ENCODE data around the gene NTMT1. TPM values are rescaled to one million over a fixed set of nuclear protein-coding genes. Genes with fewer than 3 reads are reported as not detected.

The NTMT1 gene
- total RNA-seq, 2 donors from 2014 or later: 27.0 to 27.8 TPM

DNA sequence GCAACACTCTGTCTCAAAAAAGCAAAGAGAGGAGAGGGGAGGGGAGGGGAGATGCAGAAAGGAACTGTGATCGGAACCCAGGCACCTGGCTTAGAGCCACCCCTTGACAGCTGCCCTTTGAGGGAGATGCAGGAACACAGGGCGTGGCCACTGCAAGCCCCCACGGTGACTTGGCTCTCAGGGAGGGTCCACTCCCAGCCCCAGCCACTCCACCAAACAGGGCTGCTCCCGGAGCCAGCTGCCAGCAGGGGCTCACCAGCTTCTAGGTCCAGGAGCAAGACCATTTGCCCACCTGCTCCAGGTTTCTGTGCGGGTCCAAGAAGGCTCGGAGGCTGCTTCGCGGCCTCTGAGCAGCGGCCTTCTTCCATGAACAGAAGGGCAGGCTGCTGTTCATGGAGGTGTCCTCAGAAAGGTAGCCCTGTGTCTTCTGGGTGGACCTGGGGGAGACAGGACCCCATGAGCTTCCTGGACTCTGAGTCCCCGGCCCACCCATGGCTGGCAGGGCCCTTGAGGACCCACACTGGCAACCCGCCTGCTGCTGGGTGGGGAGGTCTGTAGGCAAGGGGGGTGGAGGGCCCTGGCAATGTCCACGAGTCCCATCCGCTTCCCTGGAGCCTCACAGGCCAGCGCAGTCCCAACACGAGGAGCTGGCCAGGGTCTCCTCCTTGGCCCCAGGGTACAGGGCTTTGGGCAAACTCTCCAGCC lies 13.0 kb upstream of the NTMT1 start:
- Mint-ChIP-seq H3K36me3 (ENCODE audit: low read depth) (no peaks in the 10 kb centered on the region), H3K4me3 (no peak overlapping the region), H3K27ac (no peak overlapping the region), H3K4me1 (peaks cover 15% of the 10 kb centered on the region), H3K27me3 (no peaks in the 10 kb centered on the region)
- no peak for ATAC-seq
- DNase-seq: no peak
- H3K9me3 ChIP-seq (ENCODE audit: control insufficient read depth, low read length, poor library complexity, severe bottlenecking): no peaks in the 10 kb centered on the region

DNA sequence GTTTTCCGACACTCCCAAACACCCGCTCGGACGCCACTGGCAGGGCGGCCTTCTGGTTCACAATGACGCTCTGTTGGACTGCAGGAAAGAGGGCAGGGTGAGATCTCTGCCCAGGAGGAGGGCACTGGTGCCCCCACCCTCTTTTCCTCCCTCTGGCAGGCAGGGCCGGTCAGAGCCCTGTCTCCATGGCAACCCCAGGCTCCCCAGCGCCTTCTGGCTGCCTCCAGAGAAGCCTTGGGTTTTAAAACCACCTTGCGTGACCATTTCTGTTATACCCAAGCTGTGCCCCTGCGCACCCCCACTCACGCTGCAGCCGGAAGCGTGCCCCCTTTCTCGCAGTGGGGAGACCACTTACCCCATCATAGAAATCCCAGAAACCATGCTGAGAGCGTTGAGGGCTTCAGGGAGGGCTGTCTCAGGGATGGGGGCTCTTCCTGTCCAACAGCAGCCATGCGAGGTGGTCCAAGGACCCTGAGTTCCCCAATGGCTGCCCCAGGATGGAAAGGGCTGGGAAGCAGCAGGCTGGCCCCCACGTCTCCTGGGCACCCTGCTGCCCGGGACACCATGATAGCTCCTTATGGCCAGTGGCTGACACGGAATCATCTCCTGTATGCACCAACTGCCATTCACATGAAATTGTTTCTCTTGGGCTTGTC lies 12.3 kb upstream of the NTMT1 start:
- DNase-seq (no peak), ATAC-seq (no peak)
- no peak overlapping the region for H3K27ac Mint-ChIP-seq
- no peak overlapping the region for H3K4me3 Mint-ChIP-seq
- H3K36me3 Mint-ChIP-seq (ENCODE audit: low read depth): peaks cover 3% of the 10 kb centered on the region
- peaks cover 14% of the 10 kb centered on the region for H3K4me1 Mint-ChIP-seq
- H3K9me3 ChIP-seq (ENCODE audit: control insufficient read depth, low read length, poor library complexity, severe bottlenecking): no peaks in the 10 kb centered on the region
- no peaks in the 10 kb centered on the region for H3K27me3 Mint-ChIP-seq

DNA sequence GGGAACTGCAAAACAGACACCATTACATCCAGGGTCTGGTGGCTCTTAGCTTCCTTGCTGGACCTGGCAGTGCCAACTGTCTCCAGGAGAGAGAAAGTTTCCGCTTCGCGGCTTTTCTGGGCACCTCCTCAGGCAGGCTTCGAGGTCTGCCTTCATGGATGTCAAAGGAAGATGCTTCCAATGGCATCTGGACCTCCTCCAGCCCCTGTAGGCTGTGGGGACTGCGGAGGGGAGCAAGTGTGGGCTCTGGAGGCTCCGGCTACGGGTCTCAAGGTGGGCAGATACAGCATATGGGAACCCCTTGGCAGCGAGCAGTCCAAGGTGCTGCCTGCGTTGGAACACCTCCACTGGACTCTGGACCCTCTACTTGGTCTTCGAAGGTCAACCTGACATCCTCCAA lies 11.0 kb upstream of the NTMT1 start:
- no peaks in the 10 kb centered on the region for H3K9me3 ChIP-seq (ENCODE audit: control insufficient read depth, low read length, poor library complexity, severe bottlenecking)
- no peak overlapping the region for H3K4me3 Mint-ChIP-seq
- ATAC-seq: no peak
- peaks cover 8% of the 10 kb centered on the region for H3K4me1 Mint-ChIP-seq
- H3K36me3 Mint-ChIP-seq (ENCODE audit: low read depth): peaks cover 6% of the 10 kb centered on the region
- peaks cover 9% of the 10 kb centered on the region for H3K27me3 Mint-ChIP-seq
- DNase-seq: no peak
- no peak overlapping the region for H3K27ac Mint-ChIP-seq

DNA sequence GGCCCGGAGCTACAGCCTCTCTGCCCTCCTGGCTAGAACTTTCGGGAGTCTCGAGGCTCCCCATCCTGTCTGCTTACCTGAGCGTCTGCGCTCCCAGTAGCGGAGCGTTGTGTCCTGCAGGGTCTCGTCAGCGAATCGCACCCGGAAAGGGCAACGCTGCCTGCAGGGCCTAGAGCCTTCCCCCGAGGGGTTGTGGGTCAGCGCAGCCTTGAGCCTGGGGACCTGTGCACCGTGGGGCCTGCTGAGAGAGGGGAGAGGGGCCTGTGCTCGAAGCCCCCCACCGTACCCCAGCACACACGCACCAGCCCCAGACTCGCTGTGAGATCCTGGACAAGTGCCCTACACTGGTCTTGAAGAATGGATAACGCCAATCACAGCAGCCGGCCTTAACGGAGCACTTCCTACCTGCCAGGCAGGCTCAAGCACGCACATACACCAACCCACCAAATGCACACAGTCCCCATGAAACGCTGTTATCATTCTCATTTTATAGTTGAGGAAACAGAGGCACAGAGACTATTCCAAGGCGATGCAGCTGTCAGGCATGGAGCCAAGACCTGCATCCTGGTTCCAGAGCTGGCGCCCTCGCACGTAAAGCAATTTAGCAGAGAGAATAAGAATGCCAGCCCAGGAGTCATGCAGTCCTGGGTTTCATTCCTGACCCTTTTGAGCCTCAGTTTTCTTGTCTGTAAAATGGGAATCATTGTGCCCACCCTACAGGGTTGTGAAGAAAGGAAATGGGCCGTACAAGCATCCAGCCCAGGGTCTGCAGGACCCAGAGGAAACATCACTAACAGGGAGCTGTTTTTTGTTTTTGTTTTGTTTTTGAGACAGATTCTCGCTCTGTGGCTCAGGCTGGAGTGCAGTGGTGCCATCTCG lies 10.3 kb upstream of the NTMT1 start:
- no peak overlapping the region for H3K27ac Mint-ChIP-seq
- DNase-seq: no peak
- H3K4me1 Mint-ChIP-seq: peaks cover 7% of the 10 kb centered on the region
- H3K4me3 Mint-ChIP-seq: no peak overlapping the region
- no peaks in the 10 kb centered on the region for H3K9me3 ChIP-seq (ENCODE audit: control insufficient read depth, low read length, poor library complexity, severe bottlenecking)
- H3K36me3 Mint-ChIP-seq (ENCODE audit: low read depth): peaks cover 6% of the 10 kb centered on the region
- peaks cover 9% of the 10 kb centered on the region for H3K27me3 Mint-ChIP-seq
- ATAC-seq: no peak

DNA sequence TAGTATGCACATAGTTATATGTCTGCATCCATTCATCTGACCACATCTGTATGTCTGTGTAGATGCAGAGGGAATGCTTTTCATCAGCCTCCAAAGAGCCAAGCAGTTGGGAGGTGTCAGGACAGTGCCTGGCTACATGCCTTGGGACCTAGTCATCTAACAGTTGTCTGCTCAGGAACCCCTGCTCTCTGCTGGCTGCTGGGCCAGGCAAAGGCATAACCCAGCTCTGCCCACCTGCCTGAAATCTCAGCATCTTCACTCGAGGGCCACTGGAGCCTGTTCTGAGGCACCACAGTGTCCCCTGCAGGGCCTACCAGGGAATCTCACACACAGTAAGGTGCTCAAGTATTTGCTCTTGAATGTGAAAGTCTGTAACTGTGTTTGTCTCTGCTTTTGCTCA lies 8.8 kb upstream of the NTMT1 start:
- no peak overlapping the region for H3K27ac Mint-ChIP-seq
- H3K4me1 Mint-ChIP-seq: peaks cover 5% of the 10 kb centered on the region
- ATAC-seq (peak; percentile 55), DNase-seq (no peak)
- peaks cover 6% of the 10 kb centered on the region for H3K36me3 Mint-ChIP-seq (ENCODE audit: low read depth)
- H3K9me3 ChIP-seq (ENCODE audit: control insufficient read depth, low read length, poor library complexity, severe bottlenecking): no peaks in the 10 kb centered on the region
- no peak overlapping the region for H3K4me3 Mint-ChIP-seq
- peaks cover 22% of the 10 kb centered on the region for H3K27me3 Mint-ChIP-seq

DNA sequence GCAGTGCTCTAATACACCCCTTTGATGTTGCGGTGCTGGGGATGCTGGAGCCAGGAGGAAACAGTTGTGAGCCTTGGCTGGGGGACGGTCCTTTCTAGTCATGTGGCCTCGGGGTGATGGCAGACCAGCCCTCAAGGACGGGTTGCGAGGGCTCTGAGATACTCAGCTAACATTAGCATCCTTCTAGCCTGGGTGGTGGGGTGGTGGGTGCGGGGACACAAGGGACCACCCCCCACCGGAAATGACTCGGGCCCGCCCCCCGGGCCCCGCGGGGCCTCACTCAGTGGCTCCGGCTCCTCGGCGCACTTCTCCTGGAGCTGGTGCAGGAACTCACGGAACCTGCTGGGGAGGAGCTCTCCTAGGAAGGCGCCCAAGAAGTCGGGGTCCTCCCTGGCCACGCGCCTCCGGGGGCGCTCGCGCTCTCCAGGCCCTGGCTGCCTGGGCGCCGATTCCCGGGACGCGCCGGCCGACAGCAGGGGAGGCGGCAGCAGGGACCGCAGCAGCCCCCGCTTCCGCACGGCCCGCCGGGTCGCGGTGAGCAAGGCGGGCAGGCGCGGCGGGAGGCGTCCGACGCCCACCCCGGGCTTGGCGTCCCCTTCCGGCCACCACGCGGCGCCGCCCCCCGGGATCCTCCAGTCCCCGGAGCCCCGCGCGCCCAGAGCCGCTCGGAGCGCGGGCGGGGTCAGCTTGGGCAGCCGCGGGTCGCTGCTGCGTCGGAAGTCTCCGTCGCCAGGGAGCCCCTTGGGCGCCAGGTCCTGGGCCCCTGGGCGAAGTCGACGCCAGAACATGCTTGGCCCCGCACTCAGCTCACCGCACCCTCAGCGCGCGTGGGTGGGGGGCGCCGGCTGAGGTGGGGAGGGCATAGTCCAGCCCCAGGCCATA lies 5.9 kb upstream of the NTMT1 start:
- ATAC-seq (peak; percentile 18), DNase-seq (no peak)
- Mint-ChIP-seq H3K27me3 (peaks cover 32% of the 10 kb centered on the region), H3K4me3 (peak overlapping the region; percentile 75), H3K27ac (no peak overlapping the region), H3K36me3 (ENCODE audit: low read depth) (peaks cover 6% of the 10 kb centered on the region), H3K4me1 (peaks cover 11% of the 10 kb centered on the region)
- no peaks in the 10 kb centered on the region for H3K9me3 ChIP-seq (ENCODE audit: control insufficient read depth, low read length, poor library complexity, severe bottlenecking)

DNA sequence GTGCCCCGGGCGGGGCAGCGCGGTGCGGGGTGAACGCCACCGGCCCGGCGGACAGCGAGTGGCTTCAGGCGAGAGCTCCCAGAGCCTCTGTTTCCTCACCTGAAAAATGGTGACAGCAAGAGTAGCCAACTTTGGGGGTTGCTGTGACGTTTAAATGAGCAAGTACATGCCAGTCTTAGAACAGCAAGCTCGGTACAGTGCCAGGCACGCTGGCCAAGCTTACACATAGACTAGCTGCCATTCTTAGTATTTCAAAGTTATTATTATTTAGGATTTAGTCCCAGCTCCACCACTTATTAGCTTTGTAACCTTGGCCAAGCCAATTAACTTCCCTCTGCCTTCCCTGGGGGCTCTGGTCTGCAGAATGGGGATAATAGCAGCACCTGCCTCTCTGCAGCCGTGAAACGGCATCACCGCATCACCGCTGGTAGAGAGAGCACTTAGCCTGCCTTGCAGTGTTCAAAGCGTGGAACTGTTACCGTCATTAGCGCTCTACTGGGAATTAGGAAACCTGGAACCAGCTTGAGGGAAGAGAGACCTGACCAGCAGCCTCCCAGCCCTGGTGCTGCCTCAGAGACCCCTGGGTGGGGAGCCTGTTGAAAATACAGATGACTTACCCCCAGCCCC lies 5.2 kb upstream of the NTMT1 start, which contains the start of gene C9orf50:
Gene C9orf50, minus strand, starts transcription at position 433 of the 627 bp plus-strand sequence. CDS start 527 bp downstream, outside the sequence.
- DNase-seq (no peak), ATAC-seq (no peak)
- no peak within 1 kb of the TSS for H3K4me3 Mint-ChIP-seq
- H3K27ac Mint-ChIP-seq: no peak within 1 kb of the TSS
- peaks cover 16% of the 10 kb centered on the region for H3K4me1 Mint-ChIP-seq
- H3K9me3 ChIP-seq (ENCODE audit: control insufficient read depth, low read length, poor library complexity, severe bottlenecking): no peaks in the 10 kb centered on the region
- H3K27me3 Mint-ChIP-seq: peaks cover 32% of the 10 kb centered on the region
- H3K36me3 Mint-ChIP-seq (ENCODE audit: low read depth): peaks cover 6% of the 10 kb centered on the region

DNA sequence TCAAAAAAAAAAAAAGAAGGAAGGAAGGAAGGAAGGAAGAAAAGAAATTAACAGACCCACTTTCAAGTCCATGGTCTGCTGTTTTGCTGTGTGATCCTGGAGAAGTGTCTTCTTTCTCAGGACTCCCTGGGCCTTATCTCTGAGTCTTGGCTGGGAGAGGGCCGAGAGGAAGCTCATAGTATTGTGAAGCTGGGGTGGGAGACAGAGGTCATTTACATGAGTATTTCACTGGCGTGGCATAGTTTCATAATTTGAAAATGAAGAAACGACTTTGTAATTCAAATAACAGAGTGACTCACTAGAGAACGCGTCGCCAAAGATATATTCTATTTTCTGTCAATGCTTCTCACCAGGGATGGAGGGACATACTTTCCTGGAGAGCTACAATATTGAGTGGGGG lies 2.6 kb upstream of the NTMT1 start:
- H3K27ac Mint-ChIP-seq: no peak overlapping the region
- peaks cover 28% of the 10 kb centered on the region for H3K4me1 Mint-ChIP-seq
- no peaks in the 10 kb centered on the region for H3K9me3 ChIP-seq (ENCODE audit: control insufficient read depth, low read length, poor library complexity, severe bottlenecking)
- H3K27me3 Mint-ChIP-seq: peaks cover 32% of the 10 kb centered on the region
- no peak overlapping the region for H3K4me3 Mint-ChIP-seq
- DNase-seq (no peak), ATAC-seq (no peak)
- peaks cover 7% of the 10 kb centered on the region for H3K36me3 Mint-ChIP-seq (ENCODE audit: low read depth)

DNA sequence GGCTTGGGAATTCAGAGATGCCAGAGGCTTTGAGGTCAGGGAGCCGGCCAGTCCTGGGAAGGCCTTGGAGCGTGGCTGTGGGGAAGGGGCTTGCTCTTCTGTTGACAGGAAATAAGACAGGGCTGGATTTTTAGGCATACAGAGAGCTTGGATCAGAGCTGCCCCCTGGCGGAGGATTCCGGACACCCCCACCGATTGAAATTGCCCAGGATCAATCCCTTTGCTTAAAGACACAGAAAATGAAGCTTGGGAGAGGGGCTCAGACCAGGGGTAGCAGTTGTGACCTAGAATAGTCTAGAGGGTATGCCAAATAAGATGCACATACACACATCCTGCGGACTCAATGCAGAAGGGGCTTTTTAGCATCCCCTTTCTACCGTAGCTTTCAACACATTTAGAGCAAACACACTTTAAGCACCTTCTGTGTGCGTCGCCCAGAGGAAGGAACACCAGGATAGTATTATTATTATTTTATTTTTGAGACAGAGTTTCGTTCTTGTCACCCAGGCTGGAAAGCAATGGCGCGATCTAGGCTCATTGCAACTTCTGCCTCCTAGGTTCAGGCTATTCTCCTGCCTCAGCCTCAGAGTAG lies 1.7 kb upstream of the NTMT1 start:
- H3K9me3 ChIP-seq (ENCODE audit: control insufficient read depth, low read length, poor library complexity, severe bottlenecking): no peaks in the 10 kb centered on the region
- ATAC-seq (no peak), DNase-seq (peak; percentile 52 to 58 (median 58))
- H3K27ac Mint-ChIP-seq: peak overlapping the region; percentile 88
- peaks cover 3% of the 10 kb centered on the region for H3K36me3 Mint-ChIP-seq (ENCODE audit: low read depth)
- peak overlapping the region; percentile 96 for H3K4me3 Mint-ChIP-seq
- peaks cover 28% of the 10 kb centered on the region for H3K27me3 Mint-ChIP-seq
- peaks cover 32% of the 10 kb centered on the region for H3K4me1 Mint-ChIP-seq

DNA sequence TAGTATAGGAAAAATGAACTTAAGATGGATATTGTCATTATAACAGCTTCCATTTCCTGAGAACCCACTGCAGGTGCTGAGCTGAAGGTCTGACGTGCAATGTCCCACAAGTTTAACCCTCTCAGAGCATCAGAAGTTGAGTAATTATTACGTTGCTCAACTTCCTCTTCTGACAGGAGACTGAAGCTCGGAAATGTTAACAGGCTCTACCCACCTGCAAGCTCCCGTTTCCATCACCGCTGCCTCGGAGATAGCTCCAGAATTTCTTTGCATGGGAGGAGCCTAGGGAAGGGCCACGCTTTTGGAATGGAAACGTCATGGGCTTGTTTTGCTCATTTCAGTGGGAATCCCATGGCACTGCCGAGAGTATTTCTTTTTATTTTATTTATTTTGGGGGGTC lies 1.0 kb upstream of the NTMT1 start:
- H3K9me3 ChIP-seq (ENCODE audit: control insufficient read depth, low read length, poor library complexity, severe bottlenecking): no peaks in the 10 kb centered on the region
- Mint-ChIP-seq H3K27me3 (peaks cover 24% of the 10 kb centered on the region), H3K27ac (peak overlapping the region; percentile 88), H3K4me1 (peaks cover 36% of the 10 kb centered on the region), H3K36me3 (ENCODE audit: low read depth) (peaks cover 3% of the 10 kb centered on the region), H3K4me3 (peak overlapping the region; percentile 96)
- ATAC-seq (peak; percentile 31), DNase-seq (no peak)

DNA sequence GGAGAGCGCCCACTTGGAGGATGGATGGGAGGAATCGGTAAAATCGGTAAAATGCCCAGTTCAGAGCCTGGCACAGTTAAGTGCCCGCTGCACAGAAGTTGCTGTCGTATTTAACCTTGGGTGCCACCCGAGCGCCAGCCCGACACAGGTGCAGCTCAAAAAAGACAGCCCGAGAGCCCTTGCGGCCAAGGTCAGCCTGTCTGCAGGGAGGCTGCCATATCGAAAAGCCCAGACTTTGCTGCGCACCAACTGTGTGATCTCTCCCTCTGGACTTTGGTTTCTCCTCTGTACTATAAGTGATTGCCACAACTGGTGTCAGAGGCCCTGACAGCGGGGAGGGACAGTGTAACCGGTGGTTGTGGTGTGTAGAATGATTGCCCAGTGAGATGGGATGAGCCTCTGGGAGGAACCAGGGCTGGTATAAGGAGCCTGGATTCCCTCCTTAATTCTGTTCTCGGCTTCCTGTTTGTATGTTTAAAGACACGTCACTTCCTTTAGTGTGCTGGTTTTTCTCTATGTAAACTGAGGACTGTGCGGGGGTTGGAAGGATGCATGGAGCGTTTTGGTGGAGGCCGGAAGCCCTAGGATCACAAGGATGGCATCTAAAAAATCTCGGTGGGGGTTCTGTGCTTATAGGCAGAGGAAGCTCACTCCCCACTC lies 792 bp downstream of the NTMT1 start:
- peak overlapping the region; percentile 96 for H3K4me3 Mint-ChIP-seq
- H3K9me3 ChIP-seq (ENCODE audit: control insufficient read depth, low read length, poor library complexity, severe bottlenecking): no peaks in the 10 kb centered on the region
- peaks cover 47% of the 10 kb centered on the region for H3K4me1 Mint-ChIP-seq
- ATAC-seq: peak; percentile 48
- H3K27me3 Mint-ChIP-seq: peaks cover 14% of the 10 kb centered on the region
- H3K27ac Mint-ChIP-seq: peak overlapping the region; percentile 98
- H3K36me3 Mint-ChIP-seq (ENCODE audit: low read depth): peaks cover 3% of the 10 kb centered on the region
- peak; percentile 21 to 44 (median 30) for DNase-seq
